Mesothelial cell of epicardium (in vitro differentiated cells): ENCODE measurements around the gene LRCH3. TPM values are rescaled to one million over a fixed set of nuclear protein-coding genes. Genes with fewer than 3 reads are reported as not detected.
"Not testable (repeated sequence)": the region's sequence is repeated elsewhere in the genome, so short reads cannot be mapped to it uniquely, and the experiment has no call there.

Experiments used
- DNase-seq, 2 experiments: peaks; one replicate each; pipeline ENCODE4 v3.0.0; 2021; ENCODE audit warnings: low spot score in 2 of 2; ENCODE audit not compliant: unreplicated experiment in 2 of 2
- H3K27ac Mint-ChIP-seq: 2 replicates; pipeline ENCODE4 v1.8.0; 2021; ENCODE audit warnings: mixed read lengths
- H3K27me3 Mint-ChIP-seq: 2 replicates; pipeline ENCODE4 v1.8.0; 2021; ENCODE audit warnings: low read depth, mixed read lengths
- H3K36me3 Mint-ChIP-seq: 2 replicates; pipeline ENCODE4 v1.8.0; 2021; ENCODE audit warnings: mixed read lengths
- H3K4me1 Mint-ChIP-seq: 2 replicates; pipeline ENCODE4 v1.8.0; 2021; ENCODE audit warnings: mixed read lengths
- H3K4me3 Mint-ChIP-seq: 2 replicates; pipeline ENCODE4 v1.8.0; 2021; ENCODE audit warnings: mild to moderate bottlenecking, moderate library complexity, mixed read lengths
- H3K9me3 Mint-ChIP-seq: 2 replicates; pipeline ENCODE4 v1.8.0; 2021; ENCODE audit warnings: mixed read lengths
- total RNA-seq: library from RNA; stranded (reverse); gene quantifications from 3 replicates; pipeline ENCODE4 v1.2.1, GENCODE V29; 2021
- TF ChIP-seq, protein P1 (sequence below): fragments of 200-600 bp; sonication (generic); IDR thresholded peaks from one replicate; pipeline ENCODE4 v1.5.0; 2021; ENCODE audit warnings: antibody characterized with exemption; ENCODE audit not compliant: unreplicated experiment

The LRCH3 gene
- total RNA-seq, 1 donor from 2014 or later, result 82.6 TPM

DNA sequence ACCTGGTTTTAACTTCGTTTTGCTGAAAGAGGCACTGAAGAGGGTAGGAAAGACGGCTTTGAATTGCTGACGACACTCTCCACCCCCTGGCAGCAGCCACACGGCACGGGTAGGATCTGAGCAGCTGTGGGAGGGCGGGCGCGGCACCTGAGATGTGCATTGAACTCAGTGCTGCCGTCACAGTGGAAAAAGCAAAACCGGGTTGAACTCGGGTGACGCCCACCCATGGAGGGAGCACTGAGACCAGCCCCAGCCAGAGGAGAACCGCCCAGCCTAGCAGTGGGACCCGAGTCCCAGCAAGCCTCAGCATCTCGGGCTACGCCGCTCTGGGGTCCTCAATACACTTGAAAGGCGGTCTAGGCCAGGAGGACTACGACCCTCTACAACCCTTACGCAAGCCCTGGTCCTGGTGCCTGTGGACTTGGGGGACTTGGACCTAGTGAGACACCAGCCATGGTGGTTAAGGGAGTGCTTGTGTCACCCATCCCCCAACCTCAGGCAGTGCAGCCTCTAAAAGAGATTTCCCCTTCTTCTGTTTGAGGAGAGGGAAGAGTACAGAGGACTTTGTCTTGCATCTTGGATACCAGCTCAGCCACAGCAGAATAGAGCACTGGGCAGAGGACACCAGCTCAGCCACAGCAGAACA is 108.9 kb downstream of the LRCH3 start:
- Mint-ChIP-seq H3K36me3 (peaks cover 5% of the 10 kb centered on the region), H3K4me3 (no peak overlapping the region), H3K27ac (no peak overlapping the region), H3K27me3 (no peaks in the 10 kb centered on the region), H3K9me3 (peaks cover 13% of the 10 kb centered on the region), H3K4me1 (no peaks in the 10 kb centered on the region)
- TF ChIP-seq, protein P1, sequence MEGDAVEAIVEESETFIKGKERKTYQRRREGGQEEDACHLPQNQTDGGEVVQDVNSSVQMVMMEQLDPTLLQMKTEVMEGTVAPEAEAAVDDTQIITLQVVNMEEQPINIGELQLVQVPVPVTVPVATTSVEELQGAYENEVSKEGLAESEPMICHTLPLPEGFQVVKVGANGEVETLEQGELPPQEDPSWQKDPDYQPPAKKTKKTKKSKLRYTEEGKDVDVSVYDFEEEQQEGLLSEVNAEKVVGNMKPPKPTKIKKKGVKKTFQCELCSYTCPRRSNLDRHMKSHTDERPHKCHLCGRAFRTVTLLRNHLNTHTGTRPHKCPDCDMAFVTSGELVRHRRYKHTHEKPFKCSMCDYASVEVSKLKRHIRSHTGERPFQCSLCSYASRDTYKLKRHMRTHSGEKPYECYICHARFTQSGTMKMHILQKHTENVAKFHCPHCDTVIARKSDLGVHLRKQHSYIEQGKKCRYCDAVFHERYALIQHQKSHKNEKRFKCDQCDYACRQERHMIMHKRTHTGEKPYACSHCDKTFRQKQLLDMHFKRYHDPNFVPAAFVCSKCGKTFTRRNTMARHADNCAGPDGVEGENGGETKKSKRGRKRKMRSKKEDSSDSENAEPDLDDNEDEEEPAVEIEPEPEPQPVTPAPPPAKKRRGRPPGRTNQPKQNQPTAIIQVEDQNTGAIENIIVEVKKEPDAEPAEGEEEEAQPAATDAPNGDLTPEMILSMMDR, result no peak
- no peak for DNase-seq

DNA sequence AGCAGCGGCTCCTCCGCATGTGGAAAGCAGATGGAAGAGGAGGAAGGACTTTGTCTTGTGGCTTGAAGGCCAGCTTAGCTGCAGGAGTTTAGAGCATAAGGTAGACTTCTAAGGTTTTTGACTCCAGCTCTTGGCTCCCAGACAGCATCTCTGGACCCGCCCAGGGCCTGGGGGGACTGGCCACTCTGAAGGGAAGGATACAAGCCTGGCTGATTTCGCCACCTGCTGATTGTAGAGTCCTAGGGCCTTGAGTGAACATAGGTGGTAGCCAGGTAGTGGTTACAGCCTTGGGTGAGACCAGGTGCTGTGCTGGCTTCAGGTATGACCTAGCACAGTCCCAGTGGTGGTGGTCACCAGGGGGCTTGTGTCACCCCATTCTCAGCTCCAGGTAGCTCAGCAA is 110.6 kb downstream of the LRCH3 start:
- Mint-ChIP-seq H3K27ac (no peak overlapping the region), H3K4me1 (peaks cover 7% of the 10 kb centered on the region), H3K4me3 (no peak overlapping the region), H3K36me3 (peaks cover 5% of the 10 kb centered on the region), H3K27me3 (no peaks in the 10 kb centered on the region), H3K9me3 (peaks cover 13% of the 10 kb centered on the region)
- TF ChIP-seq, protein P1, result no peak
- no peak for DNase-seq

DNA sequence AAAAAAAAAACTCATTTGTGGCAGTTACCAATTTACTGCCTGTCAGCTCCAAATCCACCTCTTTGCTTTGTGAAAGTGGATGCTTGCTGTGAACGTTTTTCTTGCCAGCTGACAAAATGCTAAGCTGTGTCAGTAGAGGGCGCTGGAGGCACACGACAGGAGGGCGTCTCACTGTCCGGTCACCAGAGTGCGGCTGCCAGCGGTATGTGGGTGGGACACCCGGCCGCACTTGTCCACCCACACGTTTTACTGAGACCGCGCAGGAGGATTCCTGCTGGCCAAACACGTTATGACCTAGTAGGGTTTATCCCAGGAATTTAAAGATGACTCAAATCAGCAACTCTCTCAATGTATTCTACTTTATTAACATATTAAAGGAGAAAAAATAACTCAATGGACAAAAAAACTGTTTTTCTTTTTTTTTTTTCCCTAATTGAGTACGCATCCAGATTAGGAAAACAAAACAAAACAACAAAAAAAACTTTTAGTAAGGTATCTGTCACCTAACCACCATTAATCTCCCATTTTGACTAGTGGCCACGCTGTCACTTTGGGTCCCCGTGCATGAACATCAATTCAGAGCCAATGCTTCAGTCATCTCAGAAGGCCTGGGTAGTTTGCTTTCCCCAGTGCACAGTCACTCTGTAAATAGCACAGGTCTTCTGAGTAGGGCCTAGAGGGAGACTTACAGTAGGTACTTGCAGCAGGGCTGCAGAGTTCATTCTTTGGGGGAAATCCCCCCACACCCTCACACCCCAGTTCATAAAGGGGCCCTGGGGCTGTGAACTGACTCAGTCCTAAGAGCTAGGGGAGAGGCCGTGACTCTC is 115.2 kb downstream of the LRCH3 start:
- H3K4me3 Mint-ChIP-seq, result no peak overlapping the region
- peak; percentile 71 to 85 for DNase-seq
- H3K9me3 Mint-ChIP-seq, result peaks cover 13% of the 10 kb centered on the region
- TF ChIP-seq, protein P1, result peak; percentile 79
- H3K27me3 Mint-ChIP-seq, result no peaks in the 10 kb centered on the region
- peak overlapping the region; percentile 73 for H3K27ac Mint-ChIP-seq
- H3K36me3 Mint-ChIP-seq, result peaks cover 5% of the 10 kb centered on the region
- H3K4me1 Mint-ChIP-seq, result peaks cover 7% of the 10 kb centered on the region

DNA sequence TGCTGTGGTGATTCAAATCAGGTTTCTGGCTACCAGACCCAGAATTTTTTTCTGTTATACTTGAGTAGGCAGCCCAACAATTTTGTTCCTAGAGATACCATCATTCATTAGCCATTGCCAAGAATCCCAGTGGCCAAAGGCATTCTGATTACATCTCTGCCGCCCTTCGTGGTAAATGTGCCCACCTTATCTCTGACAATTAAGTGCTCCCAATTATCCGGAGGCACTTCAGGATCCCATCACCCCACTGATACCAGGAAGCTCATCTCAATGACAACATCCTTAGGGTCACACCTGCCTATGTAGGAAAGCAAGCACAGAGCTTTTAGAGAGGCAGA is 115.8 kb downstream of the LRCH3 start:
- no peak for DNase-seq
- peaks cover 7% of the 10 kb centered on the region for H3K4me1 Mint-ChIP-seq

DNA sequence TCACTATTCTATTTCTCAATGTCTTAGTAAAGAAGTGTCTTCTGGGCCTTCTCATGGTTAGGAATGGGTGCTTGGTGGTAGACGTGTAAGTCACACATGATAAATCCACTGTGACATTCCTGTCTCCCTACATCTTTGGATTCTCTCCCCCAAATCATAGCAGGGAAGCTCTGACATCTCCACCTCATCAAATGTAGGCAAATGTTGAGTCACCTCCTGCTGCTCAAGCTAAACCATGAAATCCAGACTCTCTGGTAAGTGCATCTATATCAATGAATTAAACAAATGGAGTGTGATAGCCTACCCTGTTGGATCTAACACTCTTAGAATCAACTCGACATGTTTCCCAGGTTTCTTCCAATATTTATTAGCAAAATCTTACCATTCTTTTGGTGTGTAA is 116.1 kb downstream of the LRCH3 start:
- Mint-ChIP-seq H3K27ac (no peak overlapping the region), H3K9me3 (peaks cover 10% of the 10 kb centered on the region), H3K27me3 (no peaks in the 10 kb centered on the region), H3K4me3 (no peak overlapping the region), H3K4me1 (peaks cover 7% of the 10 kb centered on the region), H3K36me3 (peaks cover 3% of the 10 kb centered on the region)
- TF ChIP-seq, protein P1, result no peak
- no peak for DNase-seq

More for the DNA sequence above, 115.8 kb downstream of the LRCH3 start:
- peaks cover 5% of the 10 kb centered on the region for H3K36me3 Mint-ChIP-seq
- no peaks in the 10 kb centered on the region for H3K27me3 Mint-ChIP-seq
- peaks cover 13% of the 10 kb centered on the region for H3K9me3 Mint-ChIP-seq
- TF ChIP-seq, protein P1, result no peak
- H3K27ac Mint-ChIP-seq, result no peak overlapping the region
- no peak overlapping the region for H3K4me3 Mint-ChIP-seq

DNA sequence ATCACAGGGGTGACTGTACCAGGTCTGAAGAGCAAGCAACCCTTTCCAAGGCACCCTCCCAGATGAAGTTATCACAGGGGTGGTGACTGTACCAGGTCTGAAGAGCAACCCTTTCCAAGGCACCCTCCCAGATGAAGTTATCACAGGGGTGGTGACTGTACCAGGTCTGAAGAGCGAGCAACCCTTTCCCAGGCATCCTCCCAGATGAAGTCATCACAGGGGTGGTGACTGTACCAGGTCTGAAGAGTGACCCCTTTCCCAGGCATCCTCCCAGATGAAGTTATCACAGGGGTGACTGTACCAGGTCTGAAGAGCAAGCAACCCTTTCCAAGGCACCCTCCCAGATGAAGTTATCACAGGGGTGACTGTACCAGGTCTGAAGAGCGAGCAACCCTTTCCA is 117.5 kb downstream of the LRCH3 start:
- not testable (repeated sequence) for H3K4me1 Mint-ChIP-seq, H3K4me3 Mint-ChIP-seq, DNase-seq, H3K27me3 Mint-ChIP-seq, H3K9me3 Mint-ChIP-seq, H3K27ac Mint-ChIP-seq, H3K36me3 Mint-ChIP-seq
